Type B pancreatic cell (in vitro differentiated cells): ENCODE results near the gene JAG2. TPM values are rescaled to one million over a fixed set of nuclear protein-coding genes. Genes with fewer than 3 reads are reported as not detected.
A peak's percentile ranks its signal among the peaks of the same experiment; 100 is the strongest.

ENCODE experiments used
- DNase-seq: peaks from one replicate; pipeline ENCODE4 v3.0.0; 2021; ENCODE audit warnings: mixed read lengths; ENCODE audit not compliant: unreplicated experiment; ENCODE audit errors: extremely low spot score
- H3K27ac Mint-ChIP-seq: 2 replicates; pipeline ENCODE4 v1.8.0; 2021; ENCODE audit warnings: mild to moderate bottlenecking, mixed read lengths
- H3K27me3 Mint-ChIP-seq: 2 replicates; pipeline ENCODE4 v1.8.0; 2021; ENCODE audit warnings: mixed read lengths
- H3K36me3 Mint-ChIP-seq: 2 replicates; pipeline ENCODE4 v1.8.0; 2021; ENCODE audit warnings: mixed read lengths
- H3K4me1 Mint-ChIP-seq: one replicate; pipeline ENCODE4 v1.8.0; 2021; ENCODE audit warnings: mixed read lengths; ENCODE audit not compliant: unreplicated experiment
- H3K4me3 Mint-ChIP-seq: 2 replicates; pipeline ENCODE4 v1.8.0; 2021; ENCODE audit warnings: mild to moderate bottlenecking, mixed read lengths
- H3K9me3 Mint-ChIP-seq: 2 replicates; pipeline ENCODE4 v1.8.0; 2021; ENCODE audit warnings: mixed read lengths
- CTCF ChIP-seq: fragments of 200-600 bp; sonication (generic); conservative IDR thresholded peaks from 2 replicates; pipeline ENCODE4 v1.5.0; 2021; ENCODE audit warnings: antibody characterized with exemption, mild to moderate bottlenecking
- total RNA-seq: library from RNA; stranded (reverse); gene quantifications from 2 replicates; pipeline ENCODE4 v1.2.1, GENCODE V29; 2021; ENCODE audit warnings: low replicate concordance

JAG2 gene
- total RNA-seq, 1 donor from 2014 or later = 16.5 TPM

DNA sequence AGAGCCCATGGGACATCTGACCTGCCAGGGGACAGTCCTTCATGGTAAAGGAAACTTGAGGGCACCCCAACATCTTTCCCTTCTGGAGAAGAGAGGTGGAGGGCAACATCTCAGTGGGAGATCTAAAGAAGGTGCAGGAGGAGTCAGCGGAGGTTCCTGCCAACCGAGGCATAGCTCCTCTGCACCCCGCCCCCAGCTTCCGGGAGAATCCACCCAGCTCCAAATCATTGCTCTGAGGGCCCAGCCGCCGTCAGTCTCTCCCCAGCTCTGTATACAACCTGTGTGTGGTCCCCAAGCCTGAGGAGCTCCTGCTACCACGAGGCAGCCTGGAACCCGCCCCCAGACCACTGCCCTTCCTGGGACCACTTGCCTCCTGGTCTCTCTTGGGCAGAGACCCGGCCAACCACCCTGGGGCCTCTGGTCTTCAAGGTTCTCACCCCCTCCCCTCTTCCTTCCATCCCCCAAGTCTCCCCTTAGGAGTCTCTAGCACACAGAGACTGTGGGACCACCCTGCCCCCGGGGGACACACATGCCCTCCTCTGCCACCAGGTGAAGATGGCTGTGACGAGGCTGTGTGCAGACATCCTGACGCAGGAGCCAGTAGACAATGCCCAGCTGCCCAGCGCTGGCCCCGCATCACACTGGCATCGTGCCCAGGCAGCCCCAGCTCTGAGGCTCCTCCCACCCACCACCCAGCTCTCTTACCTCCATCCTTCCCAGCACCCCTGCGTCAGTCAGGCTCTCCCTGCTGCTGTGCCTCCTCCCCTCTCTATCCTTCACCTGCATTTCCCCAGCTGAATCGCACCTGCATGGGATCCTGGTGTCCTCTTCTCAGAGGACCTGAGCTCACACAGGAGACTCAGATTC lies 25.6 kb upstream of the JAG2 start:
- no peaks in the 10 kb centered on the region for H3K36me3 Mint-ChIP-seq
- TF ChIP-seq CTCF = no peak
- H3K4me3 Mint-ChIP-seq = peak overlapping the region; percentile 17
- H3K4me1 Mint-ChIP-seq = no peaks in the 10 kb centered on the region
- H3K27me3 Mint-ChIP-seq = peaks cover 18% of the 10 kb centered on the region
- no peak for DNase-seq
- no peak overlapping the region for H3K27ac Mint-ChIP-seq
- H3K9me3 Mint-ChIP-seq = no peaks in the 10 kb centered on the region

- Mint-ChIP-seq H3K36me3 (no peaks in the 10 kb centered on the region), H3K9me3 (no peaks in the 10 kb centered on the region), H3K27ac (no peak overlapping the region), H3K4me1 (no peaks in the 10 kb centered on the region), H3K4me3 (no peak overlapping the region), H3K27me3 (peaks cover 18% of the 10 kb centered on the region)
- no peak for TF ChIP-seq CTCF
- no peak for DNase-seq
Observed at GRCh38 chr14:105192866-105193731, 24.5 kb upstream of the JAG2 start.

GRCh38 chr14:105187935-105188524 lies 19.5 kb upstream of the JAG2 start:
- no peak overlapping the region for H3K27ac Mint-ChIP-seq

DNA sequence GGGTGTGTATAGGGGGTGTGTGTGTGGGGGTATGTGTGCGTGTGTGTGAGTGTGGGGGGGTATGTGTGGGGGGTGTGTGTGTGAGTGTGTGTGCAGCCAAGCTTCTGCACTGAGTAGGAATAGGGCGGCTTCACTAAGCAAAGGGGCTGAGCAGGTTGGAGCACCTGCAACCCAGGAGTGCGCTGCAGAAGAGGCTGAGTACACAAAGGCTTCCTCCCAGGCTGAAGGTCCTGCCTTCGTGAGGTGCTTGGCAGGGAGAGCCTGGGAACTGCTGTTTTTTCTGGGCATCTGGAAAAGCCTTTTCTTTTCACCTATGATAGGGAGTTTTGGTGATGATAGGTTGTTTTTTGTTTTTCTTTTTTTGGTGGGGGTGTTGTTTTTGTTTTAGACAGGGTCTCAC lies 18.5 kb upstream of the JAG2 start:
- H3K9me3 Mint-ChIP-seq = no peaks in the 10 kb centered on the region
- no peak for DNase-seq
- H3K4me3 Mint-ChIP-seq = no peak overlapping the region
- no peak overlapping the region for H3K27ac Mint-ChIP-seq
- peaks cover 16% of the 10 kb centered on the region for H3K27me3 Mint-ChIP-seq
- TF ChIP-seq CTCF = no peak
- H3K4me1 Mint-ChIP-seq = no peaks in the 10 kb centered on the region
- no peaks in the 10 kb centered on the region for H3K36me3 Mint-ChIP-seq

More at GRCh38 chr14:105187935-105188524, 19.5 kb upstream of the JAG2 start:
- Mint-ChIP-seq H3K36me3 (no peaks in the 10 kb centered on the region), H3K4me1 (no peaks in the 10 kb centered on the region), H3K27me3 (peaks cover 16% of the 10 kb centered on the region), H3K9me3 (no peaks in the 10 kb centered on the region), H3K4me3 (no peak overlapping the region)
- no peak for DNase-seq
- TF ChIP-seq CTCF = no peak

GRCh38 chr14:105185973-105186372 lies 17.4 kb upstream of the JAG2 start:
- Mint-ChIP-seq H3K4me3 (no peak overlapping the region), H3K36me3 (no peaks in the 10 kb centered on the region), H3K27ac (no peak overlapping the region), H3K9me3 (no peaks in the 10 kb centered on the region), H3K27me3 (peaks cover 16% of the 10 kb centered on the region), H3K4me1 (no peaks in the 10 kb centered on the region)
- DNase-seq = no peak
- TF ChIP-seq CTCF = no peak
